ENCODE results near the gene TRAF2. TPM values are rescaled to one million over a fixed set of nuclear protein-coding genes. Genes with fewer than 3 reads are reported as not detected.

The TRAF2 gene
- total and polyA plus RNA-seq, 8 donors = 5.5 to 248 (median 11.7) TPM

DNA sequence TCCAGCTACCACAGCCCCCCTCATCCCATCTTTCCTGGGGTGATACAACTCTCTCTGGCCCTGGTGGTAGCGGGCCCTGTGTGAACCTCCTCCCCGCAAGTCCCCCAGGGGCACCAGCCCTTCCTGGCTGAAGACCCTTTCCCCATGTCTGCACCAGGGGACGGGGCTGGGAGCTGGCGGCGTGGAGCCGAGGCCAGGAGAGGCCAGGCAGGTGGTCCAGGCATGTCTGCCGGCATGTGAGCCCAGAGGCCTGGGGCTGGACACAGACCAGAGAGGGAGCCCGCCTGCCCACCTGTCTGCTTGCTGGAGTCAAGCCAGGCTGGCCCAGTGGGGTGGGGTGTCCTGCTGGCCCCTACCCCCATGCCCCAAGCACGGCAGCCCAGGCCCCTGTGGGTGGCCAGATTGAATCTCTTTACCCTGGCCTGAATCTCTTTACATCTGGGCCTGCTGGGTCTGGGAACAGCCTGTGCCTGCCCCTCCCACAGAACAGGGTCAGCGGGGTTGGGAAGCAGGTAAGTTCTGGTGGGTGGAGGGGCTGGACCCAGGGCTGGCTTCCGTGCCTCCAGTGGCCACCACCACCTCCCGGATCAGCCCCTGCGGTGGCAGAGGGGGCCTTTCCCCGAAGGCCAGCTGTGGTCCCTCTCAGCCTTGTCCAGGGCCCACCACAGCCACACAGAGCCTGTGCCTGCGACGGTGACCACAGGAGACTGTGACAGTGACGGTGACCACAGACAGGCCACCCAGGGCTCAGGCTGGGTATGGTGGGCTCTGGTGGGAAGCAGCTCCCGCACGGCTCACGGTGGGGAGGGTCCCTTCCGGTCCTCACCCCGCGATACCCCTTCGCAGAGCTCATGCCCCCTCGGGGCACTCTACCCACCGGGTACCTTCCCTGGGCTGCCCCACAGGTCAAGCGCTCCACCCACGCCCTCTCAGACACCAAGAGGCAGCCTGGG lies 72.9 kb downstream of the TRAF2 start:
- H3K4me3 ChIP-seq = no peak overlapping the region
- H3K36me3 ChIP-seq = no peaks in the 10 kb centered on the region
- no peaks in the 10 kb centered on the region for H3K9me3 ChIP-seq
- intact Hi-C loops (cut with DNase I; ENCODE audit: low total_unique reads) = loop anchor here (10.0 kb wide), 1 partner anchor 66 kb away; the partner anchor contains the start of gene ABCA2
- TF ChIP-seq, protein P1, sequence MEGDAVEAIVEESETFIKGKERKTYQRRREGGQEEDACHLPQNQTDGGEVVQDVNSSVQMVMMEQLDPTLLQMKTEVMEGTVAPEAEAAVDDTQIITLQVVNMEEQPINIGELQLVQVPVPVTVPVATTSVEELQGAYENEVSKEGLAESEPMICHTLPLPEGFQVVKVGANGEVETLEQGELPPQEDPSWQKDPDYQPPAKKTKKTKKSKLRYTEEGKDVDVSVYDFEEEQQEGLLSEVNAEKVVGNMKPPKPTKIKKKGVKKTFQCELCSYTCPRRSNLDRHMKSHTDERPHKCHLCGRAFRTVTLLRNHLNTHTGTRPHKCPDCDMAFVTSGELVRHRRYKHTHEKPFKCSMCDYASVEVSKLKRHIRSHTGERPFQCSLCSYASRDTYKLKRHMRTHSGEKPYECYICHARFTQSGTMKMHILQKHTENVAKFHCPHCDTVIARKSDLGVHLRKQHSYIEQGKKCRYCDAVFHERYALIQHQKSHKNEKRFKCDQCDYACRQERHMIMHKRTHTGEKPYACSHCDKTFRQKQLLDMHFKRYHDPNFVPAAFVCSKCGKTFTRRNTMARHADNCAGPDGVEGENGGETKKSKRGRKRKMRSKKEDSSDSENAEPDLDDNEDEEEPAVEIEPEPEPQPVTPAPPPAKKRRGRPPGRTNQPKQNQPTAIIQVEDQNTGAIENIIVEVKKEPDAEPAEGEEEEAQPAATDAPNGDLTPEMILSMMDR (IDR thresholded peaks at IDR 0.05) = no peak
- TF ChIP-seq POLR2AphosphoS5 (IDR thresholded peaks at IDR 0.05) = no peak
- no peak for TF ChIP-seq POLR2A (IDR thresholded peaks at IDR 0.05)
- TF ChIP-seq EP300 (IDR thresholded peaks at IDR 0.05) = no peak
- no peak for DNase-seq
- H3K27ac ChIP-seq = peak overlapping the region in 1 of 5 donors; percentile 9
- no peaks in the 10 kb centered on the region for H3K27me3 ChIP-seq
- WGBS, 5 donors = 84 to 89% (median 87%) methylated on average over 18 to 28 of the region's 28 CpGs
- H3K4me1 ChIP-seq = peaks cover 13 to 19% (median 17%) of the 10 kb centered on the region in 4 donors

DNA sequence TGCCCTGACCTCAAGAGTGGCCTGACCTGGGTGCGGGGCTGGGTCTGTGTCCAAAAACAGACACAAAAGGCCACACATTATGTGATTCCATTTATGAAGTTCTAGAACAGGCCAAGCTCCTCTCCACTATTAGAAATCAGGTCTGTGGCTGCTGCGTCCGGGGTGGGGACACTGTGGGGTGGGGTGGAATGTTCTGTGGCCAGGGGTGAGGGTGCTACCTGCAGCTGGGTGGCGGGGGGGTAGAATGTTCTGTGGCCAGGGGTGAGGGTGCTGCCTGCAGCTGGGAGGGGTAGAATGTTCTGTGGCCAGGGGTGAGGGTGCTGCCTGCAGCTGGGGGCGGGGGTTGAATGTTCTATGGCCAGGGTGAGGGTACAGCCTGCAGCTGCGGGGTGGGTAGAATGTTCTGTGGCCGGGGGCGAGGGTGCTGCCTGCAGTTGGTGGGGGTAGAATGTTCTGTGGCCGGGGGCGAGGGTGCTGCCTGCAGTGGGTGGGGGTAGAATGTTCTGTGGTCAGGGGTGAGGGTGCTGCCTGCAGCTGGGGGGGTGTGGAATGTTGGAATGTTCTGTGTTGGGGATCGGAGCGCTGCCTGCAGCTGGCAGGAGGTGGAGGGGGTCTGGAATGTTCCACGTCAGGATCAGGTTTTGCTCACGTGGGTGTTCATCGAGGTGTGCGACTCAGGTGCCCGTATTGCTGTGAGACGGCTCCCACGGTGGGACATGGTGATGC lies 74.1 kb downstream of the TRAF2 start:
- 71 to 83% (median 81%) methylated on average over 16 to 19 of the region's 19 CpGs for WGBS, 5 donors
- Histone ChIP-seq H3K4me1 (peaks cover 18 to 25% (median 23%) of the 10 kb centered on the region in 4 donors), H3K9me3 (no peaks in the 10 kb centered on the region), H3K27ac (peak overlapping the region in 2 of 5 donors; percentile 9 to 38), H3K4me3 (no peak overlapping the region), H3K27me3 (no peaks in the 10 kb centered on the region), H3K36me3 (no peaks in the 10 kb centered on the region)
- TF ChIP-seq POLR2AphosphoS5 (IDR thresholded peaks at IDR 0.05) (no peak), POLR2A (IDR thresholded peaks at IDR 0.05) (no peak), EP300 (IDR thresholded peaks at IDR 0.05) (no peak)
- TF ChIP-seq, protein P1 (IDR thresholded peaks at IDR 0.05) = no peak
- DNase-seq = no peak
- intact Hi-C loops (cut with DNase I; ENCODE audit: low total_unique reads) = no loop called here

DNA sequence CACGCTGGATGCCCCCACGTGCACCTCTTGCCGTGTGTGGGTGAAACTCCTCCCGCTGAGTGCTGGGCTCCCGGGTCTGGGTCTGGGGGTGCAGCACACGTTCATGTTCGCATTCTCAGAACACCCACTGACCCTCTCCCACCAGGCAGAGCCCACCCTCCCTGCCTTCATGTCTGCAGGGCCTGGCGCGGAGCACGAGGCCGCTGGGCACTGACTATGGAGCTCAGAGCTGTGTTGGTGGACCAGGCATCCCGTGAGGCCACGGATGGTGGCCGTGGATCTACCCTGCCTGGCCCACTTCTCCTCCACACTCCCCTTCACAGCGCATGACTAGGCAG lies 74.6 kb downstream of the TRAF2 start:
- no peak overlapping the region for H3K4me3 ChIP-seq
- H3K9me3 ChIP-seq = no peaks in the 10 kb centered on the region
- no peak for DNase-seq
- intact Hi-C loops (cut with DNase I; ENCODE audit: low total_unique reads) = no loop called here
- H3K27ac ChIP-seq = peak overlapping the region in 3 of 5 donors; percentile 38 to 47 (median 42)
- TF ChIP-seq EP300 (IDR thresholded peaks at IDR 0.05) = no peak
- TF ChIP-seq, protein P1 (IDR thresholded peaks at IDR 0.05) = no peak
- no peak for TF ChIP-seq POLR2A (IDR thresholded peaks at IDR 0.05)
- no peak for TF ChIP-seq POLR2AphosphoS5 (IDR thresholded peaks at IDR 0.05)
- H3K4me1 ChIP-seq = peaks cover 18 to 28% (median 26%) of the 10 kb centered on the region in 4 donors
- H3K27me3 ChIP-seq = peaks cover 0 to 3% (median 0%) of the 10 kb centered on the region in 3 donors
- 84 to 93% (median 89%) methylated on average over 12 to 15 of the region's 15 CpGs for WGBS, 5 donors
- no peaks in the 10 kb centered on the region for H3K36me3 ChIP-seq

All from stomach (tissue), 9 donors.